Liver (tissue), 9 donors: ENCODE results near the gene WSCD2. TPM values are rescaled to one million over a fixed set of nuclear protein-coding genes. Genes with fewer than 3 reads are reported as not detected.

Source experiments
- DNase-seq: peaks from one replicate; pipeline ENCODE4 v3.0.0-alpha.2; 2017; ENCODE audit warnings: low spot score
- H3K27ac ChIP-seq, 2 donors: one replicate each; pipeline ENCODE4 v1.7.0; 2013; ENCODE audit warnings: inconsistent platforms in 2 of 2, low read length in 2 of 2, control low read depth in 1 of 2, low read depth in 1 of 2, mild to moderate bottlenecking in 1 of 2
- H3K27me3 ChIP-seq, 4 donors: one replicate each; pipeline versions ENCODE4 v1.6.1 to v1.7.0; 2013; ENCODE audit warnings: low read length in 3 of 4, inconsistent platforms in 1 of 4, mild to moderate bottlenecking in 1 of 4, moderate library complexity in 1 of 4; ENCODE audit not compliant: control insufficient read depth in 4 of 4, insufficient read depth in 4 of 4
- H3K36me3 ChIP-seq, 4 donors: one replicate each; pipeline versions ENCODE4 v1.6.1 to v1.7.0; 2013; ENCODE audit warnings: low read length in 3 of 4, mild to moderate bottlenecking in 3 of 4, low read depth in 1 of 4, moderate library complexity in 1 of 4; ENCODE audit not compliant: control insufficient read depth in 4 of 4, insufficient read depth in 3 of 4
- H3K4me1 ChIP-seq, 4 donors: one replicate each; pipeline versions ENCODE4 v1.6.1 to v1.7.0; 2013; ENCODE audit warnings: low read length in 3 of 4, mild to moderate bottlenecking in 3 of 4, moderate library complexity in 1 of 4; ENCODE audit not compliant: control insufficient read depth in 4 of 4, insufficient read depth in 4 of 4
- H3K4me3 ChIP-seq, 3 donors: one replicate each; pipeline versions ENCODE4 v1.6.1 to v1.7.0; 2013; ENCODE audit warnings: low read length in 3 of 3, control low read depth in 1 of 3, low read depth in 1 of 3, mild to moderate bottlenecking in 1 of 3
- H3K9ac ChIP-seq, 2 donors: one replicate each; pipeline ENCODE4 v1.7.0; 2013; ENCODE audit warnings: low read length in 2 of 2, mild to moderate bottlenecking in 2 of 2, moderate library complexity in 2 of 2, control low read depth in 1 of 2, low read depth in 1 of 2
- H3K9me3 ChIP-seq, 4 donors: one replicate each; pipeline versions ENCODE4 v1.6.1 to v1.7.0; 2013; ENCODE audit warnings: low read length in 3 of 4; ENCODE audit not compliant: control insufficient read depth in 4 of 4
- CTCF ChIP-seq: fragments of 150-350 bp; IDR thresholded peaks from 2 replicates; pipeline ENCODE4 v1.5.1; 2017; ENCODE audit warnings: improper control_type of control experiment, low read depth, low read length; ENCODE audit not compliant: missing input control
- EGR1 ChIP-seq, 2 donors: IDR thresholded peaks; 2 replicates each; pipeline ENCODE4 v1.6.1; 2016 to 2018; ENCODE audit warnings: antibody characterized with exemption in 2 of 2, low read depth in 2 of 2
- FOXA1 ChIP-seq: IDR thresholded peaks from 2 replicates; pipeline ENCODE4 v1.6.1; 2016; ENCODE audit warnings: antibody characterized with exemption
- FOXA2 ChIP-seq: IDR thresholded peaks from 2 replicates; pipeline ENCODE4 v1.6.1; 2016; ENCODE audit warnings: antibody characterized with exemption
- GABPA ChIP-seq, 2 donors: IDR thresholded peaks in 1 of 2; conservative IDR thresholded peaks in 1 of 2; 2 replicates each; pipeline ENCODE4 v1.6.1; 2016; ENCODE audit warnings: antibody characterized with exemption in 2 of 2, mild to moderate bottlenecking in 1 of 2, moderate library complexity in 1 of 2
- HNF4A ChIP-seq, 2 donors: conservative IDR thresholded peaks; 2 replicates each; pipeline ENCODE4 v1.6.1; 2016; ENCODE audit warnings: antibody characterized with exemption in 2 of 2, mild to moderate bottlenecking in 2 of 2
- HNF4G ChIP-seq: IDR thresholded peaks from 2 replicates; pipeline ENCODE4 v1.6.1; 2016; ENCODE audit warnings: antibody characterized with exemption
- JUND ChIP-seq, 2 donors: IDR thresholded peaks; 2 replicates each; pipeline ENCODE4 v1.6.1; 2016; ENCODE audit warnings: antibody characterized with exemption in 2 of 2
- NR2F2 ChIP-seq: IDR thresholded peaks from 2 replicates; pipeline ENCODE4 v1.6.1; 2016; ENCODE audit warnings: antibody characterized with exemption
- RAD21 ChIP-seq, 2 donors: IDR thresholded peaks; 2 replicates each; pipeline ENCODE4 v1.6.1; 2016; ENCODE audit warnings: antibody characterized with exemption in 2 of 2, mild to moderate bottlenecking in 2 of 2
- REST ChIP-seq: IDR thresholded peaks from 2 replicates; pipeline ENCODE4 v1.6.1; 2016; ENCODE audit warnings: antibody characterized with exemption, mild to moderate bottlenecking
- RXRA ChIP-seq, 2 donors: IDR thresholded peaks; 2 replicates each; pipeline ENCODE4 v1.6.1; 2017 to 2018; ENCODE audit warnings: antibody characterized with exemption in 2 of 2, mild to moderate bottlenecking in 1 of 2
- SP1 ChIP-seq: IDR thresholded peaks from 2 replicates; pipeline ENCODE4 v1.6.1; 2018; ENCODE audit warnings: antibody characterized with exemption, mild to moderate bottlenecking
- TAF1 ChIP-seq: conservative IDR thresholded peaks from 2 replicates; pipeline ENCODE4 v1.6.1; 2016; ENCODE audit warnings: antibody characterized with exemption, mild to moderate bottlenecking
- YY1 ChIP-seq: IDR thresholded peaks from 2 replicates; pipeline ENCODE4 v1.6.1; 2016; ENCODE audit warnings: antibody characterized with exemption, mild to moderate bottlenecking
- ZBTB33 ChIP-seq: IDR thresholded peaks from 2 replicates; pipeline ENCODE4 v1.6.1; 2016; ENCODE audit warnings: antibody characterized with exemption
- WGBS: extraction: QIAGEN DNeasy Blood & Tissue Kit; methylation state at CpG from one replicate; pipeline ENCODE4 v1.1.7; 2013; 5-methylcytosine and 5-hydroxymethylcytosine counted together
- polyA plus RNA-seq, 2 donors: library from polyadenylated mRNA; stranded (reverse) in 1 of 2; unstranded in 1 of 2; fragments of 200-250 nt in 1 of 2; fragments of >200 nt in 1 of 2; fragmentation: Nextera tagmentation in 1 of 2; extraction: Ambion mirVana in 1 of 2; gene quantifications; one replicate each; pipeline versions ENCODE4 v1.2.1 to v1.2.3, GENCODE V29; 2013 to 2015
- total RNA-seq, 2 donors: library from RNA; depleted of rRNA; stranded (reverse); fragments of >200 nt; gene quantifications; one replicate each; pipeline ENCODE4 v1.2.3, GENCODE V29; 2014
- TF ChIP-seq, protein P1 (sequence below): IDR thresholded peaks from 2 replicates; pipeline ENCODE4 v1.6.1; 2016; ENCODE audit warnings: antibody characterized with exemption
- TF ChIP-seq, protein P2 (sequence below): IDR thresholded peaks from 2 replicates; pipeline ENCODE4 v1.6.1; 2016; ENCODE audit warnings: antibody characterized with exemption
- donor health status: healthy.
- donor health status: healthy.
- donor health status: healthy.
- donor health status: healthy.
- donor health status: healthy.

Gene WSCD2
- total and polyA plus RNA-seq, 4 donors: under 0.01 to 0.09 (median 0.05) TPM; not detected in 1

DNA sequence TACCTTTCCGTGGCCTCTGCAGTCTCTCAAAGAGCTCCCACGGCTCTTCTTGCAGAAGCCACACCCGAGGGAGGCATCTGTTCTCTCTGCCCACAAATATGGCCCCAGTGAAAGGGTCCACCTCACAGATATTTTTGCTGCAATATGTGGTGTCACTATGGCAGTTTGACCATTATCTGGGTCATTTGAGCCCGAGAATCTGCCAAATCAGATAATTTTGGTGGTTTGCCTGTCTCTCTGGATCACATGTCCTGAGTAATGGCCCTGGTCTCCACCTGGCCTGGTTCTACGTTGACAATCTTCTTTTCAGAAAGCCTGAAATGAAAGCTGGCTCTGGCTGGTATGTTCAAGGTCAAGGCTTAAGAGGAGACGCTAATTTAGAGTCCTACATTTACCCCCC is 5.7 kb upstream of the WSCD2 start:
- H3K9me3 ChIP-seq: peaks cover 0 to 3% (median 1%) of the 10 kb centered on the region in 4 donors
- no peaks in the 10 kb centered on the region for H3K36me3 ChIP-seq
- WGBS: 55% methylated on average over 6 of the region's 6 CpGs
- H3K4me3 ChIP-seq: no peak overlapping the region
- H3K27ac ChIP-seq: no peak overlapping the region
- peaks cover 0 to 4% (median 0%) of the 10 kb centered on the region in 4 donors for H3K4me1 ChIP-seq
- peaks cover 0 to 9% (median 2%) of the 10 kb centered on the region in 4 donors for H3K27me3 ChIP-seq
- DNase-seq: no peak
- no peak for TF ChIP-seq NR2F2
- no peak for TF ChIP-seq HNF4G
- TF ChIP-seq JUND (IDR thresholded peaks at IDR 0.05): no peak
- TF ChIP-seq ZBTB33: no peak
- no peak for TF ChIP-seq RXRA (IDR thresholded peaks at IDR 0.05)
- no peak for TF ChIP-seq HNF4A (conservative IDR thresholded peaks at IDR 0.05)
- TF ChIP-seq EGR1 (IDR thresholded peaks at IDR 0.05; ENCODE audit: low read depth in 2 of 2): no peak
- no peak for TF ChIP-seq YY1
- TF ChIP-seq REST: no peak
- TF ChIP-seq FOXA1: no peak
- TF ChIP-seq TAF1: no peak
- TF ChIP-seq, protein P1, sequence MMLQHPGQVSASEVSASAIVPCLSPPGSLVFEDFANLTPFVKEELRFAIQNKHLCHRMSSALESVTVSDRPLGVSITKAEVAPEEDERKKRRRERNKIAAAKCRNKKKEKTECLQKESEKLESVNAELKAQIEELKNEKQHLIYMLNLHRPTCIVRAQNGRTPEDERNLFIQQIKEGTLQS: no peak
- TF ChIP-seq FOXA2: no peak
- TF ChIP-seq SP1: no peak
- no peak for TF ChIP-seq RAD21 (IDR thresholded peaks at IDR 0.05)
- TF ChIP-seq, protein P2, sequence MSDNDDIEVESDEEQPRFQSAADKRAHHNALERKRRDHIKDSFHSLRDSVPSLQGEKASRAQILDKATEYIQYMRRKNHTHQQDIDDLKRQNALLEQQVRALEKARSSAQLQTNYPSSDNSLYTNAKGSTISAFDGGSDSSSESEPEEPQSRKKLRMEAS: no peak
- no peak for TF ChIP-seq GABPA (IDR thresholded peaks at IDR 0.05 in 1 of 2, conservative IDR thresholded peaks at IDR 0.05 in 1 of 2)
- no peak for TF ChIP-seq CTCF
- no peak overlapping the region for H3K9ac ChIP-seq
